Mononuclear cell (primary cell): ENCODE results near the gene DGCR6. TPM values are rescaled to one million over a fixed set of nuclear protein-coding genes. Genes with fewer than 3 reads are reported as not detected.

ENCODE experiments used
- total RNA-seq: library from RNA; depleted of rRNA; stranded (reverse); fragments of >200 nt; gene quantifications from one replicate; pipeline ENCODE4 v1.2.3, GENCODE V29; 2012

The DGCR6 gene
- total RNA-seq, 1 donor: 6.4 TPM

Other genes starting within 250 kb of the DGCR6 start
- gene PRODH, start 30.0 kb downstream of the DGCR6 start, total RNA-seq: not detected
- gene DGCR2, start 216.1 kb downstream of the DGCR6 start, total RNA-seq: 31.2 TPM
- 0.21 TPM for gene TSSK2, start 225.0 kb downstream of the DGCR6 start, total RNA-seq
- gene ESS2, start 238.3 kb downstream of the DGCR6 start, total RNA-seq: 24.0 TPM
- not detected for gene GSC2, start 244.0 kb downstream of the DGCR6 start, total RNA-seq